GM19395 (cell line): ENCODE results near the gene NKX2-4.
"Not testable (repeated sequence)": the region's sequence is repeated elsewhere in the genome, so short reads cannot be mapped to it uniquely, and the experiment has no call there.

ENCODE experiments used
- ATAC-seq: cut with Tn5 transposase; IDR thresholded peaks from one replicate; pipeline ENCODE4 v1.9.1; 2021; ENCODE audit warnings: mild to moderate bottlenecking, moderate library complexity; ENCODE audit not compliant: unreplicated experiment

Gene NKX2-4

DNA sequence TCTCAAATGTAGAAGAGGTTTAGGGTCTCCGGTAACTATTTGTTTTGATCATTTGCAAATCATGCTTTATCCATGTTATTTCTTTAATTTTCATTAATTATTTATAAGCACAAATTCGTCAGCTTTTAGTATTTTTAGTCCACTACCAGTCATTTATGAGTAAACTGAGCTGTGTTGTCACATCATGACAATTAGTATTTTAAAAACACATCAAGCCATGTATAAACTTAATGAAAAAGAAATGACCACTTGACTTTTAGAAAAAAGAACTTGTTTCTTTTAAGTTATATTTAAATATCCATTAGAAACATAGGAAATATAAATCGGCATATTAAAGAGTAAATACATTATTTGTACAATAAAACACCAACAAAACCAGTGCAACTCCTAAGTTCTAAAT lies 2.8 kb downstream of the NKX2-4 start:
- no peak for ATAC-seq

- ATAC-seq = no peak
Observed at GRCh38 chr20:21393816-21394519, 3.4 kb downstream of the NKX2-4 start.

- ATAC-seq = no peak
Observed at GRCh38 chr20:21393166-21393565, 4.2 kb downstream of the NKX2-4 start.

DNA sequence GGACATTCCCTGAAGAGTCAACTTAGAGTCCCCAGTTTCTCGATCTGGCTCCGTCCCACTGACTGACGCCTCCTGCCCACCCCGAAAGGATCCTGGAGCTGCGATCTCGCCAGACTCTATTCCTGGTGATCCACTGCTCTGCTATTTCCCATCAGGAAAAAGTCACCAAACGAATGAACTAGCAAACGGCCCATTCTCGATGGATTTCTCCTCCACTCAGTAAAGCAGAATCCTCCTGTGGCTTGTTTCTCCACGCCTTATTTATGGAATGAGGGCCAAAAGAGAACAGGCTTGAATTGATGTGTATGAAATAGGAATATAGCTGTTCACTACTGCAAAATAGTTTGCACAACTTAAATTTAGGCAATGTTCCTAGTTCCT lies 5.4 kb downstream of the NKX2-4 start:
- ATAC-seq = no peak

DNA sequence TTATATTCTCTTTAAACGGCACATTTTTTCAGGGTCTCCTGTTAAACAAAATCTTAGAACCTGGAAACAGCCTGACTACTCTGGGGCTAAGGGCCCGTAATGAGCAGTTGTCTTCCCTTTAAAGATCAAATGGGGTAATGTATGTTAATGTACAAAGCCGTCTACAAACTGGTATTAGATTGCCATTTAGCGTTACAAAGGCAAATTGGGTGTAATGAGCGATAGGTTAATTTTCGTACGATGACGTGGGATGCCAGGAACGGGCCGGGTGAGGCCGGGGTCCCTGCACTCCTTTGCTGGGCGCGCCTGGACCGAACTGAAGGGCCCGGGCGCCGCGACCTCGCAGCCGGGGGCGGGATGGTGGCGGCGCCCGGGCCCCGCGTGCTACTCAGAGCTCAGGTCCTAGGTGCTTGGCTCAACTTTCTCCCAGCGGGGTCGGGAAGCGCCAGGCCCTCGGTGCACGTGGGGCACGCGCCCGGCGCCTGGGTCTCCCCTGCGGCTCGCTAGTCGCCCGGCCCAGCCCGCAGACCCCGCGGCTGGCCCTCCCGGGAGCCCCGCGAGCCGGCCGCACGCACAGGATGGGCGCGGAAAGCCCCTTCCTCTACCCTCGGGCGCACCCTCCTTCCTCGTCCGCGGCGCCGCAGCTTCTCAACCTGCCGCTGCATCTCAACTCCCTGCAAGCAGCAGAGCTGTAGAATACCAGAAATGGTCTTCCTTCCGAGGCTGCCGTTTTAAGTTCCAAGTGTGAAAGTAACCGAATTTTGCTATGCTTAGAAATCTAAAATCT lies 5.9 kb downstream of the NKX2-4 start:
- no peak for ATAC-seq

- ATAC-seq = no peak
Observed at GRCh38 chr20:21390768-21391167, 6.6 kb downstream of the NKX2-4 start.

GRCh38 chr20:21389368-21389767 lies 8.0 kb downstream of the NKX2-4 start:
- ATAC-seq = no peak

DNA sequence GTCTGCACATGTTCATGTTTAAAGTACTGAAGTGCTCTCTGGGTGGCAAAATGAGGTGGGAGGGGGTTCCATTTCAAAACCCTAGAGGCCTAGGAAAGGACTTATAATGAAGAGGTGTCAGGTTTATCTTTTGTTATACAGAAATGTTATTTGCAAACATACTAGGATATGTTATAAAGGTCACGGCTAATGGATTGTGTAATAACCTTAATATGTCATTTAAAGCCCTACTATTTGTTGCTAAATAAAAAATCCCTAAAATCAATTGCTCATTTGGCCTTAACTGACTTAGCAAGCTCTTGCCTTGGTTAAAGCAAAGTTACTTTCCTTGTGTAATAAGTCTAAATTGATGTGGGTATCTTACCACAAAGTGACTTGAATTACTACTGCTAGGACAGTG lies 8.8 kb downstream of the NKX2-4 start:
- ATAC-seq = no peak

DNA sequence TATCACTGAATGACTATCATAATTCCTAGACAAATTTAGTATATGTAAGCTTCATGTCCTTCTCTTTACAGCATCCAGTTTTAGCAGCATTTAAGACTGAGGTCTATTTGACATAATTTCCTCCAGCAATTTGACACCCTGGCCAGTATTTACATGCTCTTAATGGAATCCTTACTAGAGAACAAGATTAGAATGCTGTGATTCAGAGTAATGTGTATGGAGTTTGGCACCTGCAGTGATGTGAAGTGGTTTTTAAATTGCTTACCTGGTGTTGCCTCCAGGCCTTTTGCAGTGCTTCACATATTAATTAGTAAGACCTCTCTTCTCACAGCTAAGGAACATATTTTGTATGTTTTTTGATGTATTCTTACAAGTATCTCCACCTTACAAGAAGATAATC lies 9.8 kb downstream of the NKX2-4 start:
- no peak for ATAC-seq

GRCh38 chr20:21386111-21386510 lies 11.2 kb downstream of the NKX2-4 start:
- ATAC-seq = no peak

DNA sequence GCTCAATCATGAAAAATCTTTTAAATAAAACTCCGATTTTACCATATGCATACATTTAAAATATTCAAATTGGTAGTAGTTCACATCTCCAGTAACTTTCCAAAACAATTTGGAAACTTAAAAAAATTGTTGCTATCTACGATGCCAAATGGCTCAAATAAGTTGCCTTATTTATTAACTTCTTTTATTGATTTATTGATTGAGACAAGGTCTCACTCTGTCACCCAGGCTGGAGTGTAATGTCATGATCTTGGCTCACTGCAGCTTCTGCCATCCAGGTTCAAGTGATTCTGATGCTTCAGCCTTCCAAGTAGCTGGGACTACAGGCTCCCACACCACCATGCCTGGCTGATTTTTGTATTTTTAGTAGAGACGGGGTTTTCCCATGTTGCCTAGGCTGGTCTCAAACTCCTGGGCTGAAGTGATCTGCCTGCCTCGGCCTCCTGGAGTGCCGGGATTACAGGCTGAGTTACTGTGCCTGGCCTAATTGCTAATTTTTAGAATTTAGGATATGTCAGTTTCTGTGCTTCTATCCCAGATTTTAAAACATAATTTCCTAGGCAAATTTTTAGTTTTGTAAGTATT lies 12.9 kb downstream of the NKX2-4 start:
- no peak for ATAC-seq

GRCh38 chr20:21381619-21382018 lies 15.7 kb downstream of the NKX2-4 start:
- no peak for ATAC-seq

GRCh38 chr20:21380711-21381110 lies 16.6 kb downstream of the NKX2-4 start:
- ATAC-seq = no peak

- no peak for ATAC-seq
Observed at GRCh38 chr20:21378259-21378658, 19.1 kb downstream of the NKX2-4 start.

- no peak for ATAC-seq
Observed at GRCh38 chr20:21377701-21378100, 19.6 kb downstream of the NKX2-4 start.

- ATAC-seq = no peak
Observed at GRCh38 chr20:21376626-21377025, 20.7 kb downstream of the NKX2-4 start.

DNA sequence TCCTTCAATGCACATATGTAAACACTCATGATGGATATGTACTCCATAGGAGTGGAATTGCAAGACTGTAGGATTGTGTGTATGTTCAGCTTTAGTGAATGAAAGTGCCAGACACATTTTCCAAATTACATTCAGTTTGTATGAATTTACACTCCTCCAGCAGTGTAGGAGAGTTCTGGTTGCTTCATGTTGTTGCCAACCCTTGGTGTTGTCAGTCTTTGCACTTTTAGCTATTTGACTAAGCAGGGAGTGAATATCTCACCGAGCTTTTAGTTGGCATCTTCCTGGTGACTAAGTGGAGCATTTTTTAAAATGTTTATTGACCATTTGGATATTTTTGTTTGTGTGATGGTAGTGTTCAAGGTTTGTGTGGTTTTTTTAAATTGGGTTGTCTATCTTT lies 23.9 kb downstream of the NKX2-4 start:
- ATAC-seq = no peak

DNA sequence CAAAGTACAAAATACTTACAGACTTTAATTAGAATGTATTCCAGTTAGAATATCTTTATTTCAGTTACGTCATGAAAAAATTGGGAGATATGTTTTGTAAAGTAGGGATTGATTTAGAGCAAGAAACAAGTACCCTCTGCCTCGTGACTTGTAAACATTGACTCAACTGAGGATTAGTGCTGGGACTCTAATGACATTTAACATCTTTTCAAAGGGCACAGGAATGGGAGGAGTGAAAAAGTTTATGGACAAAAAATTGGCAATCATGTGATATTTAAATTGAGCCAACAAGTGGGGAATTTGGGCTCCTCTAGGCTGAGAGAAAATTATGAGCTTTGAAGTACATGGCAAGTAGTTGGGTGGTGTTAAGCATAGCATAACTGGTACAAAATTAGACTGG lies 25.3 kb downstream of the NKX2-4 start:
- ATAC-seq = no peak

- ATAC-seq = no peak
Observed at GRCh38 chr20:21371193-21371592, 26.1 kb downstream of the NKX2-4 start.

DNA sequence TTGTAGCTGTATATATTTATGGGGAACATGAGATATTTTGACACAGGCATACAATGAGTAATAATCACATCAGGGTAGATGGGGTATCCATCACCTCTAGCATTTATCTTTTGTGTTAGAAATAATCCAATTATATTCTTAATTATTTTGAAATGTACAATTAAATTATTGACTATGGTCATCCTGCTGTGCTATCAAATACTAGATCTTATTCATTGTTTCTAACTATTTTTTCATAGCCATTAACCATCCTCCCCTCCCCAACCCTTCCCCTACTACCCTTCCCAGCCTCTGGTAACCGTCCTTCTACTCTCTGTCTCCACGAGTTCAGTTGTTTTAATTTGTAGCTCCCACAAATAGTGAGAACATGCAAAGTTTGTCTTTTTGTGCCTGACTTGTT lies 28.5 kb downstream of the NKX2-4 start:
- no peak for ATAC-seq

DNA sequence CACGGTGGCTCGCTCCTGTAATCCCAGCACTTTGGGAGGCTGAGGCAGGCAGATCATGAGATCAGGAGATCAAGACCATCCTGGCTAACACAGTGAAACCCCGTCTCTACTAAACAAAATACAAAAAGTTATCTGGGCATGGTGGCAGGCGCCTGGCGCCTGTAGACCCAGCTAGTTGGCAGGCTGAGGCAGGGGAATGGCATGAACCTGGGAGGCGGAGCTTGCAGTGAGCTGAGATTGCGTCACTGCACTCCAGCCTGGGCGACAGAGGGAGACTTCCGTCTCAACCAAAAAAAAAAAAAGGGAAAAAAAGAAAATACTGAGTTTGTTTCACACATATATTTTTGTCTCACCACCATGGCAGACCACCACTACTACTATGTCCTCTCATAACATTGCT lies 31.1 kb downstream of the NKX2-4 start:
- not testable (repeated sequence) for ATAC-seq

GRCh38 chr20:21365771-21366170 lies 31.6 kb downstream of the NKX2-4 start:
- ATAC-seq = no peak
